GM21576 (cell line): ENCODE measurements around the gene ZNF396.

ENCODE experiments used
- ATAC-seq: cut with Tn5 transposase; IDR thresholded peaks from one replicate; pipeline ENCODE4 v1.9.1; 2021; ENCODE audit warnings: mild to moderate bottlenecking, moderate library complexity; ENCODE audit not compliant: unreplicated experiment

ZNF396 gene

GRCh38 chr18:35343488-35343935, 33.6 kb downstream of the ZNF396 start:
- no peak for ATAC-seq

GRCh38 chr18:35337286-35337685, 39.9 kb downstream of the ZNF396 start:
- ATAC-seq = no peak

GRCh38 chr18:35335866-35336265, 41.3 kb downstream of the ZNF396 start:
- ATAC-seq = no peak

GRCh38 chr18:35334821-35335220, 42.3 kb downstream of the ZNF396 start:
- ATAC-seq = no peak

GRCh38 chr18:35334212-35334611, 42.9 kb downstream of the ZNF396 start:
- ATAC-seq = no peak

- no peak for ATAC-seq
Measured at GRCh38 chr18:35331367-35332087, 45.6 kb downstream of the ZNF396 start.

- no peak for ATAC-seq
Measured at GRCh38 chr18:35328868-35329267, 48.3 kb downstream of the ZNF396 start.

- no peak for ATAC-seq
Measured at GRCh38 chr18:35326695-35327387, 50.3 kb downstream of the ZNF396 start.

GRCh38 chr18:35324926-35325655, 52.0 kb downstream of the ZNF396 start:
- ATAC-seq = no peak

- ATAC-seq = no peak
Measured at GRCh38 chr18:35322486-35323458, 54.4 kb downstream of the ZNF396 start.
